Chondrocyte (in vitro differentiated cells): ENCODE results near the gene RASL12. TPM values are rescaled to one million over a fixed set of nuclear protein-coding genes. Genes with fewer than 3 reads are reported as not detected.

ENCODE experiments used
- DNase-seq: peaks from one replicate; pipeline ENCODE4 v3.0.0; 2021; ENCODE audit warnings: mixed read lengths, low spot score
- H3K27ac Mint-ChIP-seq: one replicate; pipeline ENCODE4 v1.8.0; 2021; ENCODE audit warnings: mild to moderate bottlenecking, moderate library complexity, mixed read lengths; ENCODE audit not compliant: unreplicated experiment
- H3K27me3 Mint-ChIP-seq: 2 replicates; pipeline ENCODE4 v1.8.0; 2021; ENCODE audit warnings: low read depth, mixed read lengths
- H3K36me3 Mint-ChIP-seq: 2 replicates; pipeline ENCODE4 v1.8.0; 2021; ENCODE audit warnings: low read depth, mixed read lengths
- H3K4me1 Mint-ChIP-seq: 2 replicates; pipeline ENCODE4 v1.8.0; 2021; ENCODE audit warnings: low read depth, mild to moderate bottlenecking, mixed read lengths
- H3K4me3 Mint-ChIP-seq: one replicate; pipeline ENCODE4 v1.8.0; 2021; ENCODE audit warnings: mild to moderate bottlenecking, moderate library complexity, mixed read lengths; ENCODE audit not compliant: unreplicated experiment
- H3K9me3 Mint-ChIP-seq: 2 replicates; pipeline ENCODE4 v1.8.0; 2021; ENCODE audit warnings: low read depth, mixed read lengths
- long read RNA-seq: library from polyadenylated mRNA; stranded (forward); transcript quantifications from one replicate; pipeline ENCODE4 v2.0.0, GENCODE V29; 2021
- total RNA-seq: library from RNA; stranded (reverse); gene quantifications from 3 replicates; pipeline ENCODE4 v1.2.1, GENCODE V29; 2021
- TF ChIP-seq, protein P1 (sequence below): fragments of 200-600 bp; sonication (generic); IDR thresholded peaks from 2 replicates; pipeline ENCODE4 v1.5.0; 2021; ENCODE audit warnings: antibody characterized with exemption, mild to moderate bottlenecking, moderate library complexity

RASL12 gene, protein sequence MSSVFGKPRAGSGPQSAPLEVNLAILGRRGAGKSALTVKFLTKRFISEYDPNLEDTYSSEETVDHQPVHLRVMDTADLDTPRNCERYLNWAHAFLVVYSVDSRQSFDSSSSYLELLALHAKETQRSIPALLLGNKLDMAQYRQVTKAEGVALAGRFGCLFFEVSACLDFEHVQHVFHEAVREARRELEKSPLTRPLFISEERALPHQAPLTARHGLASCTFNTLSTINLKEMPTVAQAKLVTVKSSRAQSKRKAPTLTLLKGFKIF
- 1.7 to 13.1 TPM (median 12.7 TPM) in 3 replicates for total RNA-seq
- long read RNA-seq, transcript RASL12-201 (5 exons, 2,640 nt): major isoform, 45 of 56 reads
- long read RNA-seq, transcript RASL12-202 (4 exons, 1,523 nt): minor isoform, 5 of 56 reads
- long read RNA-seq, partial matches to known transcripts: 0 of 56 reads
- long read RNA-seq, other reads (novel, unspliced or antisense): 6 of 56 reads

DNA sequence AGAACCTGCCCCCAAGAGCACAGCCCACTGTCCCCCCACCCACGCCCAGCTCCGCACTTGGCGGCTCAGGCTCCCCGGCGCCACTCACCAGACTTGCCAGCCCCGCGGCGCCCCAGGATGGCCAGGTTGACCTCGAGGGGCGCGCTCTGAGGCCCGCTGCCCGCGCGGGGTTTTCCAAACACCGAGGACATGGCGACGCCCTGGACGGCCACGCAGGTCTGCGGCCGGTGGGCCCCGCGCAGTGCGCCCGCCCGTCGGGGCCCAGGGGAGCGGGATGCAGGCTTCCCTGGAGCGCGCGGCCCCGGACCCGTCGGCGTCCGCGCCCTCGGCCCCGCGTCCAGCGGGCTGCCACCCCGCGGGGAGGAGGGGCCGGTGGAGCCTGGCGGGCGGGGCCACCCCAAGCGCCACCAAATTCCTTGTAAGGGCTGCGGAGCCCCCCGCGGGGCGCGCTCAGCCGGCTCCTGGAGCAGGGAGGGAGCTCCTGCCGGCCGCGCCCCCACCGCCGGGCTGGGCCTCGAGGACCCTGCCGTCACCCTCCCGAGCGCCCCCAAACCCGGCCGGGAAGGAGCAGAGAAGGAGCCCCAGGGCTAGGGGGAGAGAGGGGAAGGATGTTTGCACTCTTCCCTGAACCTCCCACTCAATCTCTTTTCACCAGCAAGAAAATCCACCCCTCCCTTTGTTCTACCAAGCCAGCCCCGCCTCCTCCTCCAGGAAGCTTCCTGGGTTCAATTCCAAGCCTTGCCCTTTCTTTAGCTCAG, at the start of gene RASL12:
TSS of gene RASL12 (minus strand) at position 347 of the 758 bp plus-strand sequence. CDS start at position 191, 156 bp downstream.
- peak within 1 kb of the TSS; percentile 78 for H3K4me3 Mint-ChIP-seq
- H3K27ac Mint-ChIP-seq: peak within 1 kb of the TSS; percentile 77
- H3K36me3 Mint-ChIP-seq: no peaks in the 10 kb centered on the region
- no peaks in the 10 kb centered on the region for H3K9me3 Mint-ChIP-seq
- peaks cover 74% of the 10 kb centered on the region for H3K4me1 Mint-ChIP-seq
- TF ChIP-seq, protein P1, sequence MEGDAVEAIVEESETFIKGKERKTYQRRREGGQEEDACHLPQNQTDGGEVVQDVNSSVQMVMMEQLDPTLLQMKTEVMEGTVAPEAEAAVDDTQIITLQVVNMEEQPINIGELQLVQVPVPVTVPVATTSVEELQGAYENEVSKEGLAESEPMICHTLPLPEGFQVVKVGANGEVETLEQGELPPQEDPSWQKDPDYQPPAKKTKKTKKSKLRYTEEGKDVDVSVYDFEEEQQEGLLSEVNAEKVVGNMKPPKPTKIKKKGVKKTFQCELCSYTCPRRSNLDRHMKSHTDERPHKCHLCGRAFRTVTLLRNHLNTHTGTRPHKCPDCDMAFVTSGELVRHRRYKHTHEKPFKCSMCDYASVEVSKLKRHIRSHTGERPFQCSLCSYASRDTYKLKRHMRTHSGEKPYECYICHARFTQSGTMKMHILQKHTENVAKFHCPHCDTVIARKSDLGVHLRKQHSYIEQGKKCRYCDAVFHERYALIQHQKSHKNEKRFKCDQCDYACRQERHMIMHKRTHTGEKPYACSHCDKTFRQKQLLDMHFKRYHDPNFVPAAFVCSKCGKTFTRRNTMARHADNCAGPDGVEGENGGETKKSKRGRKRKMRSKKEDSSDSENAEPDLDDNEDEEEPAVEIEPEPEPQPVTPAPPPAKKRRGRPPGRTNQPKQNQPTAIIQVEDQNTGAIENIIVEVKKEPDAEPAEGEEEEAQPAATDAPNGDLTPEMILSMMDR: no peak
- H3K27me3 Mint-ChIP-seq: no peaks in the 10 kb centered on the region
- DNase-seq: no peak

DNA sequence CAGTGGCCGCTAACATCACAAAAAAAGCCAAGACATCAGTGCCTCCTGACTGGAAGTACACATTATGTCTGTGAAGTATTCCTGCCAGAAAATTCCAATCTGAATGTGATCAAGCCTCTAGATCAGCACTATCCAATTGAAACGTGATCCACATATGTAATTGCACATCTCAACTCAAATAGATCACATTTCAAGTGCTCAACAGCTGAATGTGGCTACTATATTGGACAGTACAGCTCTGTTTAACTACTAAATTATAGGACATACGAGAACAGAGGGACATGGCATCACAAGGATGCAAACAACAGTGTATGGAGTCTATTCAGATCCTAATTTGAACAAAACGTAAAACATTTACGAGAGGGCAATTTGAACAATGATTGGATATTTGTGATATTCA, 47.8 kb upstream of the RASL12 start:
- H3K36me3 Mint-ChIP-seq: peaks cover 33% of the 10 kb centered on the region
- no peak for DNase-seq
- H3K27me3 Mint-ChIP-seq: no peaks in the 10 kb centered on the region
- TF ChIP-seq, protein P1: no peak
- H3K4me1 Mint-ChIP-seq: peaks cover 3% of the 10 kb centered on the region
- no peaks in the 10 kb centered on the region for H3K9me3 Mint-ChIP-seq
- H3K27ac Mint-ChIP-seq: no peak overlapping the region
- no peak overlapping the region for H3K4me3 Mint-ChIP-seq

DNA sequence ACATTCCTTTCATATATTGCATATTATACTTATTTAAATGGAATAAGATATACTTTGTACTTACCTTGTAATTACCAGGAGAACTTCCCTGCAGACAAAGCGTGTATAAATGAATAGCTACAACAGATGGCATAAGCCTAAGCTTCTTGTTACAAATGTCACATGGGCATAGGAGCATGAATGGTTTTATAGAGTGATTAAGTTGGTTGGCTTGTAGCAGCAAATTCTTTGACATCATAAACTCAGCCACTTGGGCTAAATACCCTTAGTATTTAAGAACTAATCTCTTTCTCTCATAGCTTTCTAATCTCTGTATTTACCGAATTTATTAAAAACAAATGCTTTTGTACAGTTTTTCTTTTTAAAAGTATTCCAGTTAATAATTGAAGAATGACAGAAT, 47.3 kb upstream of the RASL12 start, which contains the start of gene UBAP1L:
TSS of gene UBAP1L (minus strand) at position 115 of the 400 bp plus-strand sequence. CDS start 8,985 bp downstream, outside the sequence.
- Mint-ChIP-seq H3K27me3 (no peaks in the 10 kb centered on the region), H3K4me1 (peaks cover 3% of the 10 kb centered on the region), H3K4me3 (no peak within 1 kb of the TSS), H3K27ac (no peak within 1 kb of the TSS), H3K36me3 (peaks cover 33% of the 10 kb centered on the region), H3K9me3 (no peaks in the 10 kb centered on the region)
- TF ChIP-seq, protein P1: no peak
- no peak for DNase-seq

DNA sequence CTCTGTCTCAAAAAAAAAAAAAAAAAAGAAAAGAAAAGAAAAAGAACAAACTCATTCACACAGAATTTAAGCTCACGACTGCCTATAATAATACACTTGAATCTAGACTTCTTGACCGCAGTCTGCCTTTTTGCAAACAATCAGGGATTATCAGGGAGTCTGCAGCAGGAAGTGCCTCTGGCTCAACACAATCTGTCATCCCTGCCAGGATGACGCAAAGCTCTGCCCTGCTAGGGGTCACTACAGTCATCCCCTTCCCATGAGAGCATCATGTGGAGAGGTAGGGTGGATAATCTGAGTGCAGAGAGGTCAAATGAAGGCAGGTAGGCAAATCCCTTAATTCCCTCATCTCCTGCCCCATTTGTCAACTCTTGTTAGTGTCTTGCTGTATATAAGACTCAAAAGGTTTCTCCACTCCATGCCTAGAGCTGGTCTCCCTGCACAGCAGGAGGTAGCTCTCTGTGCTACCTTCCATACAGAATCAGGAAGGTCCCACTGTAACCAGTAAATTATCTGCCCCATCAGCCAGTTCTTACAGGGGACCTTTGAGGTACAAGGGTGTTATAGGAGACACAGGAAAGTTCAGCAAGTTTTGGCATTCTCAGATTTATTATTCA, 43.0 kb upstream of the RASL12 start:
- Mint-ChIP-seq H3K4me1 (peaks cover 3% of the 10 kb centered on the region), H3K9me3 (no peaks in the 10 kb centered on the region), H3K36me3 (peaks cover 13% of the 10 kb centered on the region), H3K4me3 (no peak overlapping the region), H3K27me3 (no peaks in the 10 kb centered on the region), H3K27ac (no peak overlapping the region)
- TF ChIP-seq, protein P1: no peak
- no peak for DNase-seq
